Lower leg skin (tissue), 3 donors: ENCODE measurements around the gene VAMP5.
"Not testable (repeated sequence)": the region's sequence is repeated elsewhere in the genome, so short reads cannot be mapped to it uniquely, and the experiment has no call there.

Source experiments
- CTCF ChIP-seq, 3 donors: fragments of 450-650 bp; IDR thresholded peaks; one replicate each; pipeline ENCODE4 v1.5.1; 2016; ENCODE audit warnings: antibody characterized with exemption in 3 of 3, mild to moderate bottlenecking in 3 of 3, moderate library complexity in 2 of 3
- POLR2A ChIP-seq, 2 donors: fragments of 450-650 bp; IDR thresholded peaks; one replicate each; pipeline ENCODE4 v1.6.1; 2016 to 2017; ENCODE audit warnings: antibody characterized with exemption in 2 of 2, mild to moderate bottlenecking in 1 of 2, moderate library complexity in 1 of 2

- TF ChIP-seq CTCF, POLR2A (IDR thresholded peaks at IDR 0.05): not testable (repeated sequence)
Measured at GRCh38 chr2:85544915-85545779, 39.1 kb upstream of the VAMP5 start.
